ENCODE measurements around the gene SNTN. TPM values are rescaled to one million over a fixed set of nuclear protein-coding genes. Genes with fewer than 3 reads are reported as not detected.
"Not testable (repeated sequence)": the region's sequence is repeated elsewhere in the genome, so short reads cannot be mapped to it uniquely, and the experiment has no call there.

SNTN gene
- total RNA-seq, 4 donors from 2014 or later, result not detected

GRCh38 chr3:63642488-63642887 lies 10.0 kb upstream of the SNTN start:
- H3K9me3 ChIP-seq, result no peaks in the 10 kb centered on the region
- no peak overlapping the region for H3K27ac ChIP-seq (replicated peaks in 1 of 4)
- intact Hi-C loops (cut with DNase I), result no loop called here
- no peak for DNase-seq (ENCODE audit: extremely low spot score)
- H3K36me3 ChIP-seq, result no peaks in the 10 kb centered on the region
- H3K27me3 ChIP-seq, result peaks cover 0 to 5% (median 0%) of the 10 kb centered on the region in 4 donors
- WGBS, result 68% methylated on average over 1 of the region's 1 CpG
- no peaks in the 10 kb centered on the region for H3K4me1 ChIP-seq
- H3K4me3 ChIP-seq, result no peak overlapping the region
- TF ChIP-seq CTCF (IDR thresholded peaks at IDR 0.05), result no peak
- no peak for TF ChIP-seq POLR2A (IDR thresholded peaks at IDR 0.05; ENCODE audit: low read depth)
- no peak for TF ChIP-seq EP300 (IDR thresholded peaks at IDR 0.05)
- no peak for TF ChIP-seq POLR2AphosphoS5 (IDR thresholded peaks at IDR 0.05)

- WGBS, result 54% methylated on average over 5 of the region's 5 CpGs
These were observed 8.2 kb upstream of the SNTN start for GRCh38 chr3:63644212-63644797.

GRCh38 chr3:63644928-63645781 lies 7.3 kb upstream of the SNTN start:
- H3K4me1 ChIP-seq; H3K9me3 ChIP-seq; H3K4me3 ChIP-seq; H3K27me3 ChIP-seq; H3K27ac ChIP-seq (replicated peaks in 1 of 4); DNase-seq (ENCODE audit: extremely low spot score); H3K36me3 ChIP-seq; intact Hi-C loops (cut with DNase I): not testable (repeated sequence)
- 67% methylated on average over 22 of the region's 25 CpGs for WGBS

More at GRCh38 chr3:63644212-63644797, 8.2 kb upstream of the SNTN start:
- Histone ChIP-seq H3K27me3 (peaks cover 0 to 5% (median 0%) of the 10 kb centered on the region in 4 donors), H3K27ac (replicated peaks in 1 of 4) (no peak overlapping the region), H3K9me3 (no peaks in the 10 kb centered on the region), H3K36me3 (no peaks in the 10 kb centered on the region), H3K4me1 (no peaks in the 10 kb centered on the region), H3K4me3 (no peak overlapping the region)
- intact Hi-C loops (cut with DNase I), result no loop called here
- DNase-seq (ENCODE audit: extremely low spot score), result no peak
- TF ChIP-seq EP300 (IDR thresholded peaks at IDR 0.05), result no peak

GRCh38 chr3:63654211-63654610 lies 1.7 kb downstream of the SNTN start:
- H3K27me3 ChIP-seq, result no peaks in the 10 kb centered on the region
- no peak overlapping the region for H3K27ac ChIP-seq (replicated peaks in 1 of 4)
- 67% methylated on average over 4 of the region's 4 CpGs for WGBS
- H3K4me3 ChIP-seq, result no peak overlapping the region
- no peaks in the 10 kb centered on the region for H3K4me1 ChIP-seq
- DNase-seq (ENCODE audit: extremely low spot score), result no peak
- TF ChIP-seq POLR2A (IDR thresholded peaks at IDR 0.05; ENCODE audit: low read depth) (no peak), CTCF (IDR thresholded peaks at IDR 0.05) (no peak), POLR2AphosphoS5 (IDR thresholded peaks at IDR 0.05) (no peak), EP300 (IDR thresholded peaks at IDR 0.05) (no peak)
- H3K9me3 ChIP-seq, result no peaks in the 10 kb centered on the region
- no peaks in the 10 kb centered on the region for H3K36me3 ChIP-seq
- intact Hi-C loops (cut with DNase I), result no loop called here

GRCh38 chr3:63654931-63655330 lies 2.5 kb downstream of the SNTN start:
- H3K9me3 ChIP-seq, result no peaks in the 10 kb centered on the region
- H3K4me1 ChIP-seq, result no peaks in the 10 kb centered on the region
- intact Hi-C loops (cut with DNase I), result no loop called here
- WGBS, result 72% methylated on average over 5 of the region's 5 CpGs
- no peak overlapping the region for H3K4me3 ChIP-seq
- DNase-seq (ENCODE audit: extremely low spot score), result no peak
- no peak for TF ChIP-seq POLR2A (IDR thresholded peaks at IDR 0.05; ENCODE audit: low read depth)
- no peak for TF ChIP-seq CTCF (IDR thresholded peaks at IDR 0.05)
- TF ChIP-seq POLR2AphosphoS5 (IDR thresholded peaks at IDR 0.05), result no peak
- no peak for TF ChIP-seq EP300 (IDR thresholded peaks at IDR 0.05)
- no peaks in the 10 kb centered on the region for H3K27me3 ChIP-seq
- H3K36me3 ChIP-seq, result no peaks in the 10 kb centered on the region
- H3K27ac ChIP-seq (replicated peaks in 1 of 4), result no peak overlapping the region

All from esophagus muscularis mucosa (tissue), 4 donors.